ENCODE results near the gene MXRA8.

MXRA8 gene

GRCh38 chr1:1365875-1366698 lies 7.7 kb upstream of the MXRA8 start:
- DNase-seq, result no peak

- no peak for DNase-seq
Measured at GRCh38 chr1:1364266-1364665, 5.9 kb upstream of the MXRA8 start.

- DNase-seq, result no peak
Measured at GRCh38 chr1:1361982-1362423, 3.6 kb upstream of the MXRA8 start.

GRCh38 chr1:1361233-1361981 lies 3.1 kb upstream of the MXRA8 start:
- DNase-seq, result no peak

GRCh38 chr1:1360506-1361169 lies 2.3 kb upstream of the MXRA8 start:
- DNase-seq, result no peak

- no peak for DNase-seq
Measured at GRCh38 chr1:1359664-1360468, 1.5 kb upstream of the MXRA8 start.

- DNase-seq, result no peak
Measured at GRCh38 chr1:1359308-1359663, 931 bp upstream of the MXRA8 start.

- DNase-seq, result no peak
Measured at GRCh38 chr1:1357871-1358432, 403 bp downstream of the MXRA8 start.

- no peak for DNase-seq
Measured at GRCh38 chr1:1356796-1357401, 1.5 kb downstream of the MXRA8 start.

GRCh38 chr1:1356166-1356795 lies 2.1 kb downstream of the MXRA8 start:
- no peak for DNase-seq

GRCh38 chr1:1355416-1355815 lies 2.9 kb downstream of the MXRA8 start:
- peak; percentile 18 for DNase-seq

GRCh38 chr1:1354271-1355247 lies 3.8 kb downstream of the MXRA8 start:
- DNase-seq, result no peak

- no peak for DNase-seq
Measured at GRCh38 chr1:1353389-1354151, 4.8 kb downstream of the MXRA8 start.

- no peak for DNase-seq
Measured at GRCh38 chr1:1352786-1353388, 5.5 kb downstream of the MXRA8 start.

GRCh38 chr1:1351511-1352427 lies 6.6 kb downstream of the MXRA8 start:
- no peak for DNase-seq

GRCh38 chr1:1349256-1350012 lies 8.9 kb downstream of the MXRA8 start, which contains the start of gene DVL1:
Gene DVL1 (minus strand): TSS chr1:1349418. CDS start chr1:1349065, 353 bp downstream.
- DNase-seq, result peak; percentile 24
